ENCODE data around the gene RASL11B. TPM values are rescaled to one million over a fixed set of nuclear protein-coding genes. Genes with fewer than 3 reads are reported as not detected.
"Not testable (repeated sequence)": the region's sequence is repeated elsewhere in the genome, so short reads cannot be mapped to it uniquely, and the experiment has no call there.

RASL11B gene
- total and polyA plus RNA-seq, 9 donors, result 15.3 to 166 (median 62.5) TPM

DNA sequence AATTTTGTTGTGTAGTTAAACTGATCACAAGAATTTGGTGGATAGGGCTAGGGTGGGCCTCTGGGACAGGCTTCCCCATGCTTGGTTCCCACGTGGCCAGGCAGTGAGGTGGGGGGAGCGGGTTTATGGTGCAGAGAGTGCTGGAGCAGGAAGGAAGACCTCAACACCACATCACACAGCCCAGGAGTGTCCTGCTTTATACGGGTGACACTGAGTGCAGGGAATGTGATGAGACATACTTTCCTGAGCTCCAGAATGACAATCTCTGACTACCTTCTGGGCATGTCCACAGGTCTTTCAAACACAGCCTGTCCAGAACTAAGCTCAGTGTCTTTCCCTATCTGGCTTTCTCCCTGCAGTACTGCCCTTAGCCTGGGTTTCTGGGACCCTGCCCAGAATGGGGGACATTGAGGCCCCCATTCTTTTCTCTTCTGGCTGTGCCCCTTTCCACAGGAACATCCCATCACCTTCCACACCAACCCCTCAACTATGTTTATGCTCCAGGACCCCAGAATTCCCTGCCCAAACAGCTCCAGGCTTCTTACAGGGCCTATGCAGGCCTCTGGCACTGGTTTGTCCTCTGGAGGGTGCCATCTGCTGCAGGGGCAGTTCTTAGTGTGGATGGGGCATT is 36.5 kb upstream of the RASL11B start:
- TF ChIP-seq EP300 (IDR thresholded peaks at IDR 0.05) (no peak), POLR2A (IDR thresholded peaks at IDR 0.05) (no peak)
- TF ChIP-seq, protein P1, sequence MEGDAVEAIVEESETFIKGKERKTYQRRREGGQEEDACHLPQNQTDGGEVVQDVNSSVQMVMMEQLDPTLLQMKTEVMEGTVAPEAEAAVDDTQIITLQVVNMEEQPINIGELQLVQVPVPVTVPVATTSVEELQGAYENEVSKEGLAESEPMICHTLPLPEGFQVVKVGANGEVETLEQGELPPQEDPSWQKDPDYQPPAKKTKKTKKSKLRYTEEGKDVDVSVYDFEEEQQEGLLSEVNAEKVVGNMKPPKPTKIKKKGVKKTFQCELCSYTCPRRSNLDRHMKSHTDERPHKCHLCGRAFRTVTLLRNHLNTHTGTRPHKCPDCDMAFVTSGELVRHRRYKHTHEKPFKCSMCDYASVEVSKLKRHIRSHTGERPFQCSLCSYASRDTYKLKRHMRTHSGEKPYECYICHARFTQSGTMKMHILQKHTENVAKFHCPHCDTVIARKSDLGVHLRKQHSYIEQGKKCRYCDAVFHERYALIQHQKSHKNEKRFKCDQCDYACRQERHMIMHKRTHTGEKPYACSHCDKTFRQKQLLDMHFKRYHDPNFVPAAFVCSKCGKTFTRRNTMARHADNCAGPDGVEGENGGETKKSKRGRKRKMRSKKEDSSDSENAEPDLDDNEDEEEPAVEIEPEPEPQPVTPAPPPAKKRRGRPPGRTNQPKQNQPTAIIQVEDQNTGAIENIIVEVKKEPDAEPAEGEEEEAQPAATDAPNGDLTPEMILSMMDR (IDR thresholded peaks at IDR 0.05), result no peak
- DNase-seq, result peak in 1 of 5 donors; percentile 21
- intact Hi-C loops (cut with DNase I), result no loop called here
- 34 to 52% (median 51%) methylated on average over 3 of the region's 3 CpGs for WGBS, 3 donors
- Histone ChIP-seq H3K4me3 (no peak overlapping the region), H3K4me1 (ENCODE audit: insufficient read depth) (peaks cover 19% of the 10 kb centered on the region), H3K36me3 (no peaks in the 10 kb centered on the region), H3K27me3 (no peaks in the 10 kb centered on the region), H3K27ac (no peak overlapping the region), H3K9me3 (no peaks in the 10 kb centered on the region)

DNA sequence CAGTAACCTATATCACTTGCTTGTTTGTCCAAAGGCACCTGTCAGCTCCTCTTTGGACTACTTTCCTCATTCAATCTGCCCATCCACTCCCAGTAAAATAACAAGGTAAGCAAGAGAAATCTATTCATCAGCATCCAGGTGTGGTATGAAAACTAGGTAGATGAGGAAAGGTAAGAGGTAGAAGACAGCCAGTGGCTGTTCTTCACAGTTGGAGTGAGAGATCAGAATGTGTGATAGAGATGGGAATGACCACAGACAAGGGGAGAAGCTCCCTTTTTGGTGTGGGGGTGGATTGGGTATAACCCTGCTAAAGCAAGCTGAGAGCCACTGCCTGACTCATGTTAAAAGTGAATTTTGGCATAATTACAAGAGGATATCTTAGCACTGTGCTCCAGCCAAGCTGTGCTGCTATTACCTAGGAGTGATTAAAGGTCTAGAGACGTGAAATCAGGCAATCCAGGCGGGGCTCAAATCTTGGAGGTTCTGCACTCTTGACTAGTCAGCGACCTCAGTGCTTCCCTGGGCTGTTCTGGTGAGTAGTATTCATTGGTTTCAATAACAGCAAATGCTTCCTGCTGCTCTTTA is 28.1 kb upstream of the RASL11B start:
- TF ChIP-seq EP300 (IDR thresholded peaks at IDR 0.05) (no peak), POLR2A (IDR thresholded peaks at IDR 0.05) (no peak)
- TF ChIP-seq, protein P1 (IDR thresholded peaks at IDR 0.05), result no peak
- Histone ChIP-seq H3K4me1 (ENCODE audit: insufficient read depth) (peaks cover 7% of the 10 kb centered on the region), H3K9me3 (no peaks in the 10 kb centered on the region), H3K27ac (no peak overlapping the region), H3K36me3 (no peaks in the 10 kb centered on the region), H3K4me3 (no peak overlapping the region), H3K27me3 (no peaks in the 10 kb centered on the region)
- 49 to 65% (median 58%) methylated on average over 3 of the region's 3 CpGs for WGBS, 3 donors
- intact Hi-C loops (cut with DNase I), result no loop called here
- no peak for DNase-seq

DNA sequence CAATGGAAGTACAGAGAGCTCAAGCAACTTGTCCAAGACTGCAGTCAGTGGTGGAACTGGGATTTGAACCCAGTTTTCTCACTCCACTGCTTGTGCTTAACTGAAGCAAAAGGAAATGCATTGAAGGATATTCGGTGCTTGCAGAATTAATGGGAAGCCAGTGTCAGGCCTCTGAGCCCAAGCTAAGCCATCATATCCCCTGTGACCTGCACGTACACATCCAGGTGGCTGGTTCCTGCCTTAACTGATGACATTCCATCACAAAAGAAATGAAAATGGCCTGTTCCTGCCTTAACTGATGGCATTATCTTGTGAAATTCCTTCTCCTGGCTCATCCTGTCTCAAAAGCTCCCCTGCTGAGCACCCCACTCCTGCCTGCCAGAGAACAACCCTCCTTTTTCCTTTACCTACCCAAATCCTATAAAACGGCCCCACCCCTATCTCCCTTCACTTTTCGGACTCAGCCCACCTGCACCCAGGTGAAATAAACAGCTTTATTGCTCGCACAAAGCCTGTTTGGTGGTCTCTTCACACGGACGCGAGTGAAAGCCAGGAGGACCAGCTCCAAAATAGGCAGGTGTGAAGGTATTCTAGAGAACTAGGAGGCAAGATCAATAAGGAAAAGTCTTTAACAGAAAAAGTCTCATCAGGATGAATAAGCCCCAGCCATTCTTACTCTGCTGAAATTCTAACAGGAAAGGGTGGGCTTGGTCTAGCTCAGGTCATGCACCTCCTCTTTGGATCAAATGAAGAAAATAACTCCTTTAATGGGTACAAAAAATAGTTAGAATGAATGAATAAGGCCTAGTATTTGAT is 27.3 kb upstream of the RASL11B start:
- H3K27ac ChIP-seq; H3K36me3 ChIP-seq; DNase-seq; H3K4me3 ChIP-seq; intact Hi-C loops (cut with DNase I); H3K27me3 ChIP-seq; H3K4me1 ChIP-seq (ENCODE audit: insufficient read depth); H3K9me3 ChIP-seq: not testable (repeated sequence)
- 95% methylated on average over 8 of the region's 8 CpGs for WGBS, 3 donors

DNA sequence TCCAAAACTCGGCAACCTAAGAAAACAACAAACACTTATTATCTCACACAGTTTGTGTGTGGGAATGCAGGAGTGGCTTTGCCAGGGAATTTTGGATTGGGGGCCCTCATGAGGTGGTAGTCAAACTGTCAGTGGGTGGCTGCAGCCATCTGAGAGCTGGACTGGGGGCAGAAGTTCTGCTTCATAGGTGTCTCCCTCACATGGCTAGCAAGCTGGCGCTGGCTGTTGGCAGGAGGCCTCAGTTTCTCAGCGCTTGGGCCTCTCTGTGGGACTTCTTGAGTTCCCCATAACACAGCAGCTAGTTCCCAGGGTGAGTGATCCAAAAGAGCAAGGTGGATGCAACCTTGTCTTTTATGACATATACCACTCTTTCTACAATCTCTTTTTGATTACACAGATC is 26.0 kb upstream of the RASL11B start:
- intact Hi-C loops (cut with DNase I), result no loop called here
- no peaks in the 10 kb centered on the region for H3K9me3 ChIP-seq
- TF ChIP-seq EP300 (IDR thresholded peaks at IDR 0.05) (no peak), POLR2A (IDR thresholded peaks at IDR 0.05) (no peak)
- TF ChIP-seq, protein P1 (IDR thresholded peaks at IDR 0.05), result no peak
- DNase-seq, result no peak
- no peaks in the 10 kb centered on the region for H3K27me3 ChIP-seq
- no peak overlapping the region for H3K27ac ChIP-seq
- WGBS, 3 donors, result 60 to 81% (median 74%) methylated on average over 3 of the region's 3 CpGs
- H3K36me3 ChIP-seq, result no peaks in the 10 kb centered on the region
- H3K4me1 ChIP-seq (ENCODE audit: insufficient read depth), result peaks cover 7% of the 10 kb centered on the region
- no peak overlapping the region for H3K4me3 ChIP-seq

DNA sequence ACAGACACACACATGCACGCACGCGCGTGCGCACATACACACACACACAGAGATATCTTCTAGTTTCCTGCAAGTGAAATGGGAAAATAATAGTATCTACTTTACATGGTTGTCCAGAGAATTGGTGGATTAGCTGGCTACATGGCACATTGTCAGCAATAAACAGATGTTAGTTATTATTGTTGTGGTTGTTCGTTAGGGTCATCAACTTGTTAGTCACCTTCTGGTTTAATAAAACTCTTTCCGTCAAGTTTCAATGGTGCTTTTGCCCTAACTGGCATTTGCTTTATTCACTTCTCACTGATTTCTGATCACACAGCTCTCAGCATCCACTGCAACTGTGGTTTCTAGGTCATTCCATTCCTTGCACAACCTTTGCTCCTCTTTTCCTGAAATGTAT is 25.4 kb upstream of the RASL11B start:
- Histone ChIP-seq H3K4me3 (no peak overlapping the region), H3K4me1 (ENCODE audit: insufficient read depth) (peaks cover 11% of the 10 kb centered on the region), H3K27ac (no peak overlapping the region), H3K9me3 (no peaks in the 10 kb centered on the region), H3K36me3 (no peaks in the 10 kb centered on the region), H3K27me3 (no peaks in the 10 kb centered on the region)
- TF ChIP-seq, protein P1 (IDR thresholded peaks at IDR 0.05), result no peak
- no peak for TF ChIP-seq POLR2A (IDR thresholded peaks at IDR 0.05)
- no peak for TF ChIP-seq EP300 (IDR thresholded peaks at IDR 0.05)
- 40 to 75% (median 56%) methylated on average over 7 of the region's 7 CpGs for WGBS, 3 donors
- DNase-seq, result no peak
- intact Hi-C loops (cut with DNase I), result no loop called here
